A673 (cell line): Measurements from ENCODE around the gene PFKFB3. TPM values are rescaled to one million over a fixed set of nuclear protein-coding genes. Genes with fewer than 3 reads are reported as not detected.

ENCODE experiments used
- BruUV-seq: library from RNA; stranded (reverse); fragments of 400-500 nt; replicated peaks from 2 replicates; lab custom pipeline; 2021; lab: Mats Ljungman, UMichigan
- CTCF ChIA-PET: fragments of 300-600 bp; sonication (Branson Sonifier 250); formaldehyde crosslinking; loops from one replicate; lab custom pipeline; 2022; ENCODE audit warnings: antibody characterized with exemption; lab: Charles Lee
- POLR2A ChIA-PET: fragments of 300-600 bp; sonication (Branson Sonifier 250); formaldehyde crosslinking; loops from one replicate; lab custom pipeline; 2022; ENCODE audit warnings: antibody characterized with exemption; ENCODE audit not compliant: low non-redundant PET; lab: Charles Lee
- DNase-seq: peaks from one replicate; pipeline ENCODE4 v3.0.0-alpha.2; 2015; ENCODE audit warnings: low spot score
- H3K27ac ChIP-seq: fragments of 200-600 bp; sonication (generic); 2 replicates; pipeline ENCODE4 v1.5.1; 2016; ENCODE audit warnings: mixed run types, low read depth, mild to moderate bottlenecking, mixed read lengths, antibody characterized with exemption, low read length; ENCODE audit not compliant: poor library complexity, severe bottlenecking
- H3K27me3 ChIP-seq: fragments of 200-600 bp; sonication (generic); replicated peaks from 2 replicates; pipeline ENCODE4 v1.6.1; 2017; ENCODE audit warnings: mixed run types, low read depth, mild to moderate bottlenecking, mixed read lengths, antibody characterized with exemption, low read length; ENCODE audit not compliant: insufficient read depth, poor library complexity
- H3K36me3 ChIP-seq: fragments of 200-600 bp; sonication (generic); 2 replicates; pipeline ENCODE4 v1.6.1; 2016; ENCODE audit warnings: mixed run types, mild to moderate bottlenecking, mixed read lengths, antibody characterized with exemption, low read length; ENCODE audit not compliant: insufficient read depth, poor library complexity, severe bottlenecking
- H3K4me1 ChIP-seq: fragments of 200-600 bp; sonication (generic); 2 replicates; pipeline ENCODE4 v1.6.1; 2017; ENCODE audit warnings: mixed run types, mild to moderate bottlenecking, mixed read lengths, antibody characterized with exemption, low read length; ENCODE audit not compliant: insufficient read depth, poor library complexity, severe bottlenecking
- H3K4me3 ChIP-seq: fragments of 200-600 bp; sonication (generic); 2 replicates; pipeline ENCODE4 v1.5.1; 2016; ENCODE audit warnings: low read depth, mixed run types, mild to moderate bottlenecking, mixed read lengths, low read length; ENCODE audit not compliant: poor library complexity, severe bottlenecking
- H3K9me3 ChIP-seq: fragments of 200-600 bp; sonication (generic); 2 replicates; pipeline ENCODE4 v1.6.1; 2016; ENCODE audit warnings: mixed run types, low read depth, mild to moderate bottlenecking, mixed read lengths, antibody characterized with exemption, low read length; ENCODE audit not compliant: poor library complexity, severe bottlenecking
- CTCF ChIP-seq: fragments of 300-800, 200-600 bp; sonication (generic); conservative IDR thresholded peaks from 2 replicates; pipeline ENCODE4 v1.5.1; 2017; ENCODE audit warnings: low read depth, mild to moderate bottlenecking, antibody characterized with exemption, low read length, moderate library complexity, mixed read lengths
- EZH2 ChIP-seq: fragments of 200-600 bp; sonication (generic); IDR thresholded peaks from 2 replicates; pipeline ENCODE4 v1.6.1; 2017; ENCODE audit warnings: borderline replicate concordance, low read depth, mild to moderate bottlenecking, mixed read lengths, antibody characterized with exemption, low read length; ENCODE audit not compliant: poor library complexity, severe bottlenecking
- intact Hi-C: fragments of 100-400 bp; cut with micrococcal nuclease; formaldehyde crosslinking; loops from one replicate; pipeline ENCODE4 v1.10.0; 2022; ENCODE audit not compliant: unreplicated experiment
- total RNA-seq: library from RNA; stranded (reverse); gene quantifications from 2 replicates; pipeline ENCODE4 v1.2.3, GENCODE V29; 2021

PFKFB3 gene
- total RNA-seq, 1 experiment from 2014 or later: 53.0 TPM

DNA sequence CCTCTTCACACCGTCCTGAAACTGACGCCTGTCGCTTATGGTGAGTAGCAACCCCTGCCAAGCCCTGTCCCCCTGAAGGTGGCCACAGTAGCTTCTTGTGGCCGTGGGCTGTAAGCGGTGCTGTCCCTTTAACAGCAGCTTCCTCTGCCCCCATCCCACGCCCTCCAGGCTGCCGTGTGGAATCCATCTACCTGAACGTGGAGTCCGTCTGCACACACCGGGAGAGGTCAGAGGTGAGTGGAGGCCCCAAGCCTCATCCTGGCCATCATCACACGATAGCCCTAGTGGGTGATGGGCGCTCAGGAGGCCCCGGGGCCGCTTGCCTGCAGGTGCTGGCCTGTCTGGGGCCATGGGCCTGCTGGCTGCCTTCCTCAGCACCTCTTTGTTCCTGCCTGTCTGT lies 21.2 kb downstream of the PFKFB3 start:
- Histone ChIP-seq H3K4me3 (no peak overlapping the region), H3K27ac (no peak overlapping the region), H3K9me3 (no peaks in the 10 kb centered on the region), H3K36me3 (peaks cover 71% of the 10 kb centered on the region), H3K27me3 (no peaks in the 10 kb centered on the region), H3K4me1 (peaks cover 40% of the 10 kb centered on the region)
- BruUV-seq: no TSS peak
- ChIA-PET POLR2A (interaction anchor here (0.6 kb wide), 1 partner anchor 64 kb away, joined by 6 read pairs; no protein-coding TSS in a partner anchor), CTCF (no interaction called here)
- no peak for DNase-seq
- TF ChIP-seq CTCF (no peak), EZH2 (no peak)
- intact Hi-C loops: no loop called here

DNA sequence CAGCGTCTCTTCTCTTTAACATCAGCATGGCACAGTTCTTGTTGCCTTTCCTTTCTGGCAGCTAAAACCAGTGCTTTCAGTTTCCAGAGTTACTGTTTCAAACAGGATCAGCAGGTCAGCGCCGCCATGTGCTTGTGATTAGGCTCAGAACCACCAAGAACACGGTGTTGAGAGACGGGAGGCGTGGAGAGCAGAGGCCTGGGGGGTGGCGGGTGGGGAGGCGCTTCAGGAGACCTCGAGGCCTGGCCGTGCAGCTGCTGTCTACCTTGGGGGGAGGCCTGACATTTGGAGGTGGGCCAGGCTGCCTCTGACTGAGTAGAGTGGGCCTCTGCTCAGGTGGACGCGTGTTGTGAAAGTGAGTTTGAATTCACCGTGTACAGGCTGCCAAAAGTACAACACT lies 22.0 kb downstream of the PFKFB3 start:
- Histone ChIP-seq H3K36me3 (peaks cover 73% of the 10 kb centered on the region), H3K4me3 (no peak overlapping the region), H3K9me3 (no peaks in the 10 kb centered on the region), H3K27me3 (no peaks in the 10 kb centered on the region), H3K4me1 (peaks cover 34% of the 10 kb centered on the region), H3K27ac (no peak overlapping the region)
- intact Hi-C loops: no loop called here
- ChIA-PET POLR2A (no interaction called here), CTCF (no interaction called here)
- BruUV-seq: no TSS peak
- DNase-seq: no peak
- no peak for TF ChIP-seq CTCF
- no peak for TF ChIP-seq EZH2

DNA sequence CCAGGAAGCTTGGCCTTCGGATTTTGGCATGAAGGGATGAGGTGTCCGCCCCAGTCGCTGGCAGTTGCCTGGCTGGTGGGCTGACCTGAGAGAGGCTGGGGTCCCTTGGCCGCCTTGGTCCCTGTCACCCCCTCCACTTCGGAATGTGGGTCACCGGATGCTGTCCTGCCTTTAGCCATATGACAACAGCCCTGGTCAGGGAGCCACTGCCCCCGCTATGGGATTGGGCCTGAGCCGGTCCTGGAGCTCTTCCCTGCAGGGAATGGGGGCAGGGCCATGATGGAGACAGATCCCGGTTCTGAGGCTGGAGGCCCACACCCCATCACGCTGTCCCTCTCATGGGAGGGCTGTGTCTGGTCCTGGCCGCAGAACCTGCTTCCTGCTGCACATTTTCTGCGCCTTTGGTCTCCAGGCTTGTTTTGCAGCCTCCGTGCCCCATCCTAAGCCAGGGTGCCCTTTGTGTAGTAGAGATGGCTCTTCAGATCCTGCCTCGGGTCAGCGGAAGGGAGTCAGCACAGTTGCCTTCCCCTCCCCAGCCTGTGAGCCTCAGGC lies 22.6 kb downstream of the PFKFB3 start:
- H3K4me1 ChIP-seq: peaks cover 28% of the 10 kb centered on the region

More for the DNA sequence above, 22.6 kb downstream of the PFKFB3 start:
- ChIA-PET CTCF (no interaction called here), POLR2A (no interaction called here)
- H3K36me3 ChIP-seq: peaks cover 72% of the 10 kb centered on the region
- no TSS peak for BruUV-seq
- intact Hi-C loops: no loop called here
- H3K27me3 ChIP-seq: no peaks in the 10 kb centered on the region
- H3K27ac ChIP-seq: no peak overlapping the region
- TF ChIP-seq CTCF (no peak), EZH2 (no peak)
- no peak for DNase-seq
- H3K9me3 ChIP-seq: no peaks in the 10 kb centered on the region
- H3K4me3 ChIP-seq: no peak overlapping the region
